Astrocyte (in vitro differentiated cells and primary cell): ENCODE data around the gene NABP1.

Source experiments
- EZH2 ChIP-seq: IDR thresholded peaks from 2 replicates; pipeline ENCODE4 v1.6.1; 2012; ENCODE audit warnings: mild to moderate bottlenecking, low read length, inconsistent platforms; ENCODE audit not compliant: insufficient read depth
- TF ChIP-seq, protein P1 (sequence below): IDR thresholded peaks from 2 replicates; pipeline ENCODE4 v1.5.1; 2011; ENCODE audit warnings: low read depth, mild to moderate bottlenecking, inconsistent platforms, low read length, moderate library complexity; ENCODE audit not compliant: insufficient read depth

DNA sequence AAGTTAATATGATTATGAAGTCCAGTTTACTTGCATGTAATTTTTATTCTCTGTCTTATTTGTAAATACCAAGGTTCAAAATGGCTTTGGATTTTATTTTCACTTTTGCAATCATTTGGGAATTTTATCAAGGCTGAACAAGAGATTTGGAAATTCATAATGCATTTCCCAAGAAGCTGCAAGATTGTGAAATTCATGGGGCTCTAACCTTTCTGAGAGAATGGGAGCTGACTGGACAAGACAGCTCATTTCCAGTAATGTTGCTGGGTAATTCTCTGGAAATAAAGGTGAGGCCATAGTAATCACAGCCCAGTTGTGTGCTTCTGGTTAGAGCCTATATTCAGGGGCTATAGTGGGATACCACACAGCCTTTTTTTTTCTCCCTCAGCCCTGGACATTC is 21.5 kb upstream of the NABP1 start:
- TF ChIP-seq, protein P1, sequence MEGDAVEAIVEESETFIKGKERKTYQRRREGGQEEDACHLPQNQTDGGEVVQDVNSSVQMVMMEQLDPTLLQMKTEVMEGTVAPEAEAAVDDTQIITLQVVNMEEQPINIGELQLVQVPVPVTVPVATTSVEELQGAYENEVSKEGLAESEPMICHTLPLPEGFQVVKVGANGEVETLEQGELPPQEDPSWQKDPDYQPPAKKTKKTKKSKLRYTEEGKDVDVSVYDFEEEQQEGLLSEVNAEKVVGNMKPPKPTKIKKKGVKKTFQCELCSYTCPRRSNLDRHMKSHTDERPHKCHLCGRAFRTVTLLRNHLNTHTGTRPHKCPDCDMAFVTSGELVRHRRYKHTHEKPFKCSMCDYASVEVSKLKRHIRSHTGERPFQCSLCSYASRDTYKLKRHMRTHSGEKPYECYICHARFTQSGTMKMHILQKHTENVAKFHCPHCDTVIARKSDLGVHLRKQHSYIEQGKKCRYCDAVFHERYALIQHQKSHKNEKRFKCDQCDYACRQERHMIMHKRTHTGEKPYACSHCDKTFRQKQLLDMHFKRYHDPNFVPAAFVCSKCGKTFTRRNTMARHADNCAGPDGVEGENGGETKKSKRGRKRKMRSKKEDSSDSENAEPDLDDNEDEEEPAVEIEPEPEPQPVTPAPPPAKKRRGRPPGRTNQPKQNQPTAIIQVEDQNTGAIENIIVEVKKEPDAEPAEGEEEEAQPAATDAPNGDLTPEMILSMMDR, result no peak
- TF ChIP-seq EZH2, result no peak
